NCI-H1436 (cell line): ENCODE data around the gene MRPL9.

ENCODE experiments used
- DNase-seq: peaks from one replicate; lab custom pipeline; 2025; lab: John Stamatoyannopoulos, UW

The MRPL9 gene

DNA sequence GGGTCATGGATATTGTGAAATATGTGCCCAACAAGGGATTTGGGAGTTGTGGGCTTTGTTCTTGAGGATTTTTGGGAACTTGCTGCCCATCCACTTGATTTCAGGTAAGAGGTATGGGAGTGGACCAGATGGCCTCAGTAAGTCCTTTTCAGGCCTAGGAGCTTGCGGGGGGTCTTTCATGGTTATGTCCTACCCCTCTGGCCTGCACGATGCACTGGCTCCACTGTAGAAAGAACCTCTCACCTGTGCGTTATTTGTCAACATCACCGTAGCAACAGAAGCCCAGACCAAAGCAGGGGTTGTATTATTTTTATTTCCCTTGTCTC, 33.4 kb downstream of the MRPL9 start:
- no peak for DNase-seq

DNA sequence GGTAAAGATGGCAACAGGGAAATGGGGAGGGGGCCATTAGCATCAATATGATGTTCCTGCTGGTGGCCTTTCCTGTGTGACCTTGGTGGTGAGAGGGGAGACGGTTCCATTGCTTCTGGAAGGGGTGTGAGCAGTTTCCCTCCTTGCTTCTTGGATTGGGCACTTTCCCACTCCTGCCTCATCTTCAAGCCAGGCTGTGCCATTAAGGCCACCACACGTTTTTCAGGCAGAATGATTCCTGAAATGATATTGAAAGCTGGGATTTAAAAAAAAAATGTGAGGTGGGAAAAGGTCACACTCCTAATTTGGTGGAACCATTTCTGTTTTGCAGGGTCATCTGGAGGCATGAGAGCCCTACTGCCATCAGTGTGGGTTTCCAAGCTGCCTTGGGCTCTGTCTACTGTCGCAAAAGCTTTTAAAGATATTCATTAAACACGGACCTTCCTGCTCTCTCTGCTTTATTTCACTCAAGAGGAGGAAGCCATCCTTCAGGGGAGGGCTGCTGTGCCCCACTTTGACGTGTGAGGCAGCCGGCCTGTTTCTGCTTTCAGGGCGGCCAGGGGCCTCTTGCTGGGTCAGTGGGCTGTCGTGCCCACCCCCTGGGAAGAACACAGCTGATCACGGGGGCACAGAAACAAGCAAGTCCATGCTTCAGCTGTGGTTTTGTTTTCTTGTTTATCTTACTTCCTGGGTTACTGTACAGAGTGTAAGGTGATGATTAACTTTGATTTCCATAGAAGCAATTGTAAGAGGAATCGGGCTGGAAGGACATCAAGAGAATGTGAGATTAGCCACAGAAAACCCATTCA, 33.9 kb downstream of the MRPL9 start:
- no peak for DNase-seq

GRCh38 chr1:151728151-151729054, 34.9 kb downstream of the MRPL9 start:
- DNase-seq = no peak

- DNase-seq = no peak
Observed at GRCh38 chr1:151723726-151724370, 39.4 kb downstream of the MRPL9 start.

- DNase-seq = no peak
Observed at GRCh38 chr1:151721788-151722510, 41.3 kb downstream of the MRPL9 start.

DNA sequence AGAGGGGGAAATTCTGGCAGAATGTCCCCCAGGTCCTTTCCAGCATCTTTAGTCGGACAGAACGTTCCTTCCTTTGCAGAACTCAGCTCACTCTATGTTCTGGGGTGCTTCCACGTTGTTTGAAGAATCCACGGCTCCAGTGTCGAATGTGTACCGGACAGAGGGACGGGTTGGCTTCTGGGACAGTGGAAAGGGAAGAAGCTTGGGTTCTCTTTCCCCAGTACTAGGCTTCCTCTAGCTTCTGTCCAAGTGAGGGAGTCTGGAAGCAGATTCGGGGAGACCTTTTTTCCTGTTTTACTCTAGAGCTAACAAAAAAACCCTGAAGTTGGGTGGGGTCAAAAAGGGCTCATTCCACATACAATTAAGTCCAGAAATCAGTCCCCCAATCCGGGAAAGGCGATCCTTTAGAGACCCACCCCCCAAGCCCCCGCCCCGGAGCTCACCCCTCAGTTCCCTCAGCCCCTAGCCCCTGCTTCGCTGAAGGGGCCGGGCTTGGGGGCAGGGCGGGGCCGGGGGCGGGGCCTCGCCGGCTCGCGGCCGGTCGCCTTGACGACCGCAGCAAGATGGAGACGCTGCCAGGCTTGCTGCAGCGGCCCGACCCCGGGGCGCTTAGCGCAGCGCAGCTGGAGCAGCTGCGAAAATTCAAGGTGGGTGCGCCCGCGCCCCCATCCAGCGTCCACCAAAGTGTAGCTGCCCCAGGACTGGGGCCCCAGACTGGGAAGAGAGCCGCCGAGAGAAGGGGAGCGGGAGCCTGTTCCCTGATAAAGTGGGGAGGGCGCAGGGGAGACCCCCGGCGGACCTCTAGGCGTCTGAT, 42.1 kb downstream of the MRPL9 start, which contains the start of gene RIIAD1:
TSS of gene RIIAD1 (plus strand) at position 549 of the 814 bp plus-strand sequence. CDS start at position 564, 15 bp downstream.
- peak; percentile 4 for DNase-seq

DNA sequence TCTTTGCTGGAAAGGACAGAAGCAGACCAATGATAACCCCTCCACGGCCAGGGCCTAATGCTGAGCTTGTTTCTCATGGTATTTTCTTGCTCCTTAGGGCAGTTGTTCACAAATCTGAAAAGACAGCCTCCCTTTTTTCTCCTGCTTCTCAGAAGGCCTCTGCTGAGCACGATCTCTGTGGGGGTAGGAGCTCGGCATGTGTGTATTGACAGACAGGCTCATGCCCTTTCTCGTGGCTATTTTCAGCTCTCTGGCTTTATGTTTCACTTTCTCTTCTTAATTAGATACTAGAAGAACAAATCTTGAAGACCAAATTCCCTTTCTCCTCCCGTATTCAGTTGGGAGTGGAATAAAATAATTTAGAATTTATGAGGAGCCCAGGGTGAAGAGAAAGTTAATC, 42.7 kb downstream of the MRPL9 start:
- DNase-seq = no peak

- no peak for DNase-seq
Observed at GRCh38 chr1:151720125-151720524, 43.2 kb downstream of the MRPL9 start.

DNA sequence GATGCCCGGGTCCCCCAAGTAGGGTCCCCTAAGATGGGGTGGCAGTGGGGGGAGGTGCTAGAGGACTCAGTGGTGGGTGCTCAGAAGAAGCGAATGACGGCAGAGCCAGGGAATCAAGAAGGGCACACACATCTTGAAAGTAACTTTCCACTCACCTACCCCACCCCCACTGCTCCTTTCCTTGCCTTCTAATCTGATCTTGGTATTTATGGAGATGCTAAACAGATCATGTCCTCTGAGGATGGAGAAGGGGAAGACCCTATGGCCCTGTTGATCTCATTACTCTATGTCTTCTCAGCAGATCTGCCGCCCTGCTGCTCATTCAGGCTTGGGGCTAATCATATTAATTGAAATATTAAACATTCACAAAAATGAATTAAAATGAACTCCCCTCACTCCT, 44.6 kb downstream of the MRPL9 start:
- no peak for DNase-seq

DNA sequence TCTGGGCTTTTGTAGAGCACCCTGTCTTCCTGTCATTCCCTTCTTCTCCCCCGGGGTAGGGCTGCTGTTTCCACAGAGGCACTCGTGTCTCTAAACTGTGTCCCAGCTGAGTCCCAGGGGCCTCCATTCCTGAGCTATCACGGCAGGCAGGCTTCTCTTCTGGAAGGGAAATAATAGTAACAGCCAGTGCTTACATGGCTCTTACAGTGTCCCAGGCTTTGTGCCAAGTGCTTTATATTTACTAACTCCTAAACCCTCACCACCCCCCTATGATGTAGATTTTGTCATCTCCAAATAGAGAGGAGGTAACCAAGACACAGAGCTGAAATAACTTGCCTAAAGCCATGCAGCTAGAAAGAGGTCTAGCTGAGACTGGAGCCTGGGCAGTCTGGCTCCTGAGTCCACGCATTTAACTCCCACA, 45.3 kb downstream of the MRPL9 start:
- peak; percentile 3 for DNase-seq

GRCh38 chr1:151716771-151717631, 46.3 kb downstream of the MRPL9 start, which contains the start of gene CELF3:
Gene CELF3 (minus strand): TSS chr1:151716803. CDS start chr1:151716020, 783 bp downstream.
- peak; percentile 96 for DNase-seq

DNA sequence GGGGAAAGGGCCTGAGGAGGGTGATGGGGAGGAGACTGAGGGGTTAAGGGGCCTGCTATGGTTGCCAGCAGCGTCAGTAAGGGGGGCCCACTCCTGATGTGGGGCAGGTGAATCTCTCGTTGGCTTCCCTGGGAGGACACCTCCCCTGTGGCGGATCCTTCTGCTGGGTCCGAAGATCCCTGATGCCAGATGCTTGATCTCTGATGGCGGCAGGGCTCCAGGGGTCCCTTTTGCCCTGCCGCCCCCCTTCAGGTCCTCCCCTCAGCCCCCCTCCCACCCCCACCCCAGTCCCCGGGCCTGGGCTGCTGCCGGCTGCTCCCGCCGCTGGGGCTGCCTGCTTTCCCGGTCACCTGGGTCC, 46.9 kb downstream of the MRPL9 start:
- no peak for DNase-seq

GRCh38 chr1:151715726-151716404, 47.4 kb downstream of the MRPL9 start:
- peak; percentile 66 for DNase-seq

DNA sequence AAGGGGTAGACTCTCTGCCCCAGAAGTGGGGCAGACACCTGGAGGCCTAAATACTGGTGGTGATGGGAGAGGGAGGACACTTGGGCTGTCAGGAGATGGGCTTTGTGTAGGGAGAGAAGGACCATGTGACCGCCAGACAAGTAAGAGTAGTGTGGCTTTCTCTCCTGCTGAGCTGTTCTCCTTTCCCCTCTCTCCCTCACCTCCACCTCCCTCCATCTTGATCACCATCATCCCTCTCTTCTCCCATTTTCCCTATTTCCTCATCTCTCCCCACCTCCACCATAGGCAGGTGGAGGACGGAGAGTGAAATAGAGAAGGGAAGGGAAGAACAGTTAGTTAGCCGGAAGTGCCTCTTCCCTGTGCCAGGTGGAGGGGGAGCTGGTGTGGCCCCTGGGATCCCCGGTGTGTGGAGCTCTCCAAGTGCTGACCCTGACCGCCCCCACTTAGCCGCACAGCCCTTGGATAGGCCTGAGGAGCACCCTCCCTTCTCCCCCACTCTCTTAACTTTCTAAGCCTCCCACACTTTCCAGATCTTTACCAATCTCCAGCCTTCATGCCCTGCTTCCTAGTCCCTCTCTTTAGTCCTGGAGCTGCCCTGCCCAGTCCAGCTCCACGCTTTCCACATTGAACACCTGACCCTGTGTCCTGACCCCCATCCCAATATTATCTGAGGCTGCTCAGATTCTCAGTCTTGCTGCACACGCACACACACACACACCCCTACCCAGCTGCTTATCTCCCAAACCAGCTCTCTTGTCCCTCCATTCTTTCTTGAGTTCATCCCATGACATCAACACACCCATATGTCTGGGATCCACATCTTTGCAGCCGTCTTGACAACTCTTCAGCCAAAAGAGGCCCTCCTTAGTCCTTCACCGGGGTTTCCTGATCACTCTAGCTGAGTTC, 48.2 kb downstream of the MRPL9 start:
- no peak for DNase-seq

- no peak for DNase-seq
Observed at GRCh38 chr1:151713874-151714273, 49.4 kb downstream of the MRPL9 start.

- no peak for DNase-seq
Observed at GRCh38 chr1:151713044-151713443, 50.3 kb downstream of the MRPL9 start.

DNA sequence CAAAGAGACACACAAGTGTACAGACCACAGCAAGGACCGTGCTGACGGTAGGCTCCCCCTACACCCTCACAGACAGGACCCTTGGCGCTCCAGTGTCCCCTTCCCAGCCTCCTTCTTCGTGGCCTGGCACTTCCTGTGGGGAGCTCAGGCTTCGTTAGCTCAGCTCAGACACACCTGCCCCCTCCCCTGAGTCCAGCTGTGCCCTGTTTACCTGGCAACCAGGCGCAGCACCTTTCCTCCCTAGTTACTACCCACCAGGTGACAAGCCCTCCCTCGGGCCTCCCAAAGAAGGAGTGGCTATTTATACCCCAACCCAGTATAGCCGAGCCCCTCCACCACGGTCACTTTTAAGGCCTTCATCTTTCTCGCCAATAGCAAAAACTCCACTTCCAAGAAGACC, 51.3 kb downstream of the MRPL9 start:
- no peak for DNase-seq

DNA sequence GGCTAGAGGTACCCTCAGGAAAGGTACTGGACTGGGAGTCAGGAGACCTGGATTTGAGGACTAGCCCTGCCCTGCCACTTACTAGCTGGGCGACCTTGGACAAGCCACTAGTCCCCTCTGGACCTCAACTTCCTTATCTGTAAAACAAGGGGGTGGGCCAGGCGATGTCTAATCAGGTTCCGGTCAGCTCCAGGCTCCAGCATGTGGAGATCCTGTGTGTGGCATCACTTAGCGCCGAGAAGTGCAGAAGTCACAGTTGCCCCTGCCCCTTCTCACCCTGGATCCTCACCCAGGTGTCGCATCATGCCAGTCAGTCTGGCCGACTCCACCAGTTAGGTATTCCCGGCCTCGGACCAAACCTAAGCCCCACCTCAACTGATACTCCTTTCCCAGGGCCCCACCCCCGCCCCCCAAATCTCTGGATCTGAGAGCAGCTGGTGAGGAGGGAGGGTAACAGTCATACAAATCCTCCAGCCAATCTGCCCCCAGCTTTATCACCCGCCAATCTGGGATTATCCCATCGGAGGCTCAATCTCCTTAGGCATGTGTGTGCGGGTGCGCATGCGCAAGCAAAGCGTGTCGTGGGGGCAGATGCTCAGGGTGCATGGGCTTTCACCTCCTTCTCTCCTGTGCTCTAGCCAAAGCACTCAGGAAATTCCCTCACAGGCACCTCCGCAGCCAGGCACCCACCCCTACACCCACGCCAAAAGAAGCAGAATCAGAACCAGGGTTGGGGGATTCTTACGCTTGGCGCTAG, 52.1 kb downstream of the MRPL9 start:
- DNase-seq = no peak
